UCSD-AML1 (cell line): ENCODE data around the gene SFTPD.
"Not testable (repeated sequence)": the region's sequence is repeated elsewhere in the genome, so short reads cannot be mapped to it uniquely, and the experiment has no call there.

ENCODE experiments used
- DNase-seq: peaks from one replicate; lab custom pipeline; 2025; ENCODE audit not compliant: unreplicated experiment; lab: John Stamatoyannopoulos, UW

SFTPD gene

GRCh38 chr10:79927111-79927828 lies 21.6 kb downstream of the SFTPD start:
- DNase-seq = no peak

GRCh38 chr10:79926037-79926436 lies 22.9 kb downstream of the SFTPD start:
- no peak for DNase-seq

- no peak for DNase-seq
These were observed 23.3 kb downstream of the SFTPD start for GRCh38 chr10:79925614-79926013.

- DNase-seq = no peak
These were observed 25.2 kb downstream of the SFTPD start for GRCh38 chr10:79923669-79924068.

- no peak for DNase-seq
These were observed 25.8 kb downstream of the SFTPD start for GRCh38 chr10:79923145-79923544.

- DNase-seq = not testable (repeated sequence)
These were observed 26.9 kb downstream of the SFTPD start for GRCh38 chr10:79922011-79922412.

GRCh38 chr10:79915838-79916237 lies 33.1 kb downstream of the SFTPD start:
- not testable (repeated sequence) for DNase-seq

GRCh38 chr10:79914512-79914911 lies 34.4 kb downstream of the SFTPD start:
- DNase-seq = not testable (repeated sequence)

GRCh38 chr10:79910836-79911235 lies 38.1 kb downstream of the SFTPD start:
- no peak for DNase-seq

GRCh38 chr10:79910344-79910743 lies 38.6 kb downstream of the SFTPD start:
- DNase-seq = no peak

GRCh38 chr10:79905322-79906314 lies 43.3 kb downstream of the SFTPD start:
- DNase-seq = no peak

- DNase-seq = no peak
These were observed 44.1 kb downstream of the SFTPD start for GRCh38 chr10:79904671-79905321.

- DNase-seq = not testable (repeated sequence)
These were observed 47.3 kb downstream of the SFTPD start for GRCh38 chr10:79901571-79901970.

GRCh38 chr10:79898597-79899325 lies 50.1 kb downstream of the SFTPD start:
- no peak for DNase-seq

- DNase-seq = not testable (repeated sequence)
These were observed 56.0 kb downstream of the SFTPD start for GRCh38 chr10:79892896-79893295.

GRCh38 chr10:79890469-79890868 lies 58.4 kb downstream of the SFTPD start:
- DNase-seq = no peak

- DNase-seq = not testable (repeated sequence)
These were observed 59.9 kb downstream of the SFTPD start for GRCh38 chr10:79888984-79889383.
